Measurements from ENCODE around the gene CYB561D2.

CYB561D2 gene

DNA sequence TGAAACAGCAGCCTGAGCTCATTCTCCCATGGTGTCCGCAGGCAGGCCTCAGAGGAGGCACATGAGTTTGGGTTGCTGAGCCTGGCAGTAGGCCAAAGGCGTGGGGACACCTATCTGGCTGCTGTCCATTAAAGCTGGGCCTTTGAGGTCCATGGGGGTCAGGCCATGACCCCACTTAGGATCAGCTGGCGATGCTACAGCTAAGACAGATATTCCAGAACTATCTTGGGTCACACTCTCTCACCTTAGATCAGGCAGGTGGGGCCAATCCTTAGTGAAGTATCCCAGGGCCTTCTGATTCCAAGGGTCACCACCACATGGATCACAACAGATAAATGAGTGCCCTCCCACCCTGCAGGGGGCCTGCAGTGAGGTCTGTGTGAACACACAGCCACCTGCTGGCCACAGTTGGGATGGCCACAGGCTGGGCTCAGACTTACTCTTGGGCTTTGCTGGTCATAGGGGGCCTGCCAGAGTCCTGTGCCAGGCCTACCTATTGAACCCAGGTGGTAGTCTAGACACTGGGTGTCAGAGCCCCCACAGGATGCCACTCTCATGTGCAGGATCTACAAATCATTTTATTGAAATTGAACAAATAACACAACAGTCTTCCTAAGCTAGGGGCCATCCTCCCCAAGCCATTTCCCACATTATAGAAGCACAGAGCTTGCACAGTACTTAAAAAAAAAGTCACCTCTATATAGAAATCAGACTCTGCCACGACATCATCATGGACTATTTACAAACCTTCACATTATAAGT, 26.1 kb upstream of the CYB561D2 start:
- DNase-seq = peak; percentile 74

GRCh38 chr3:50325113-50325480, 25.6 kb upstream of the CYB561D2 start:
- DNase-seq = no peak

- DNase-seq = no peak
Measured at GRCh38 chr3:50325497-50326181, 25.0 kb upstream of the CYB561D2 start.

DNA sequence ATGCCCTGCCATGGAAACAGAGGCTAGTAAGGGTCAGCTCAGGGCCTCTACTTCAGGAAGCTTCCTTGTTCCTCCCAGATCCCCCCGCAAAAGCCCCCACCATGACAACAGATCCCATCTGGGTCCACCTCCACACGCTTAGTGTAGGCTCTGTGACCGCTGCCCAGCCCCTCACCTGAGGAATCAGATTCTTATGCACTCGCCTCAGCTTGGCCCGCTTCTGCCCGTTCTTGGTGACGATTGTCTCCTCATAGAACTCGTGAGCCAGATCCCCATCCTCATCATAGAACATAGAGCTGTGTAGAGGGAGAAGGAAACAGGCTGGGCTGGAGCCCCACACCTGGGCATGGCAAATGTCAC, 24.5 kb upstream of the CYB561D2 start:
- DNase-seq = no peak

DNA sequence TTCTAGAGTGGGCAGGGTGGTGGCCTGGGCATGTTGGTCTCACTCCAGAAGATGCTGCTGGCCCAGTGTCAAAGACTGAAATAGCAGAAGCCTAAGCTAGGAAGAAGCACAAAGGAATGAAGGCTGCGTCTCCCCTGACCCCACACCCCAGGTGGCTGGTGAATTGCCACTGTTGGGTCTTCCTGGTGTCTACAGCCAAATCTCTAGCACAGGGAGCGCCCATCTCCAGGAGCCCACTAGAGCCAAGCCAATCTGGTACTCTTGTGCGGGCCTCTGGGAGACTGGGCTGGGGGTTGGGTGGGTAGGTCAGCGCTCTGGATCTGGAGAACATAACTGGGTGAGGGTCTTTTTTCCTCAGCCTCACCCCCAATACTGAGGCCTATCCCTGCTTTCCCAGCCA, 23.5 kb upstream of the CYB561D2 start:
- no peak for DNase-seq

GRCh38 chr3:50327943-50328691, 22.5 kb upstream of the CYB561D2 start, which contains the start of gene TUSC2:
TSS of gene TUSC2 (minus strand) at chr3:50328223. CDS start at chr3:50328099, 124 bp downstream.
- DNase-seq = peak; percentile 98

- DNase-seq = no peak
Measured at GRCh38 chr3:50330330-50330729, 20.3 kb upstream of the CYB561D2 start.

DNA sequence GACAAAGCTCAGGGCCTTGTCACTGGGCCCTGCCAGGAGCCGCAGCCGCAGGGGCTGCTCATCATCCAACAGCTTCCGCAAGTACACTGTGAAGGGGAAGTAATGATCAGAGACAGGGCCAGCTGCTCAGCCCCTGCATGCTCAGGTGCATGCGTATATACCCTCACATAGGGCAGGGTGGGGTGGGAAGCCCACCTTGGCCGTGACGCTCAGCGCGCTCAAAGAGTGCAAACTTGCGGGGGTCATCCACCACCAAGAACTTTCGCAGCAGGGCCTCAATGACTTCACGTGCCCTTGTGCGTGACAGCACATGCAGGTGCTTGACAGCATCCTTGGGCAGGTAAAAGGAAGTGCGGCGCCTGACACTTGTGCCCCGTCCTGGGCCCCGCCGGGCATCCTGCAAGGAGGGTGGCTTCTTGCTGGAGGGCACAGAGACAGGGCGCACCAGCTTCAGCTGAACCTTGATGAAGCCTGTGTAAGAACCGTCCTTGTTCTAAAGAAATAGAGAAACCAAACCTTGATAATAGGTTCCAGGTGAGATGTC, 19.2 kb upstream of the CYB561D2 start:
- no peak for DNase-seq

- DNase-seq = no peak
Measured at GRCh38 chr3:50333744-50334328, 16.8 kb upstream of the CYB561D2 start.

DNA sequence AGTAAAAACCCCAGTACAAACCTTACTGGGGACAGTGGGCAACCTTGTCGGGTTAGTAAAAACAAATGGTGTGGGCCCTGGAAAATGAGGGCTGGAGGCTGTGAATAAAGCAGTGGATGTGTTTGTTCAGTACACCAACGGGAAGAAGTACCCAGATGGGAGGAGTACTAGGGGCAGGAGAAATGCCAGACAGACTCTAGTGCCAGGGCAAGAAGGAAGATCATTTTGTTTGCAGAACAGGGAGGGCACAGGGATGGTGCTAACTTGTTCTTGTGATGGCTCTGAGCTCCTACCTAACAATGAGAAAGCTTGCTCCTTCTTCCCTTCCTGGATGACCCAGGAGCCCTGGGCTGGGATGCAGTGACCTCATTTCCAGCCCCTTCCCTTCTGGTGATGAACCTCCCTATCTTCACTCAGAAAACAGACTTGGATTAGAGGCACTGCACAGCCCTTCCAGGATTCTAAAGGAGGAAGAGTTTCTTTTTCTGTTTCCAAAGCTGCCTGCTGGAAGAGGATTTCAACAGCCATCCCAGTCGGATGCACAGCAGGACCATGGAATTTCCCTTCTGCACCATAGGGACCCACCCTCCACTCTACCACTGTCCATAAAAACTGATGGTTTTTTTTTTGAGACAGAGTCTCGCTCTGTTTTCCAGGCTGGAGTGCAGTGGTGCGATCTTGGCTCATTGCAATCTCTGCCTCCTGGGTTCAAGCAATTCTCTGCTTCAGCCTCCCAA, 16.2 kb upstream of the CYB561D2 start:
- no peak for DNase-seq

- no peak for DNase-seq
Measured at GRCh38 chr3:50336452-50337174, 14.0 kb upstream of the CYB561D2 start.

DNA sequence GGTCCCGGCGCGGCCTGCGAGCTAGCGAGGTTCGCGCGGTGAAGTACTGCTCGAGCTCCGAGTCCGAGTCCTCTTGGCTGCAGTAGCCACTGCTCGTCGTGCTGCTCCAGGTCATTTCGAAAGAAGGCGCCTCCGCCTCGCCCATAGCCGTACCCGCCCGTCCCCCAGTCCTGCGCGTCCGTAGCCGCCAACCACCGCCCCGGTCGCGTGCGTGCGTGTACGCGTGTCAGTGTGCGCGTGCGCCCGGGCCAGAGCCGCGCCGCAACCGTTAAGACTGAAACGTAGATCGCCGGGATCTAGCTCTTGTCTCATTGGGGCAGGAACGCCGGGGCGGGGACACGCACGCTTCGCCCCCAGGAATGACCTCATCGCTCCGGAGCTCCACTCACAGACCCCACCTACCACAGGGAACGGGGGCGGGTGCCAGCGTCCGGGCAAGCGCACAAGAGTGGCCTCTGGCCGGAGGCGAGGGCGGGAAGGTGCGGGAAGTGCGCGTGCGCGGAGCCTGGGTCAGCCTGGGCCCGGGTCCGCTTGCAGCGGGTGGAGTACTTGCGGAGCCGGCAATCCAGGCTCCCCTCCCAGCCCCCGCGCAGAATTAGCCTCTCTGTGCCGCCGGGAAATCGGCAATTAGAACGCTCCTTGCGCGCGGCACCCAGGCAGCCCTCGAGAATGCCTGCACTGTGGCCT, 13.3 kb upstream of the CYB561D2 start:
- DNase-seq = peak; percentile 99

GRCh38 chr3:50338965-50339364, 11.7 kb upstream of the CYB561D2 start:
- DNase-seq = no peak

DNA sequence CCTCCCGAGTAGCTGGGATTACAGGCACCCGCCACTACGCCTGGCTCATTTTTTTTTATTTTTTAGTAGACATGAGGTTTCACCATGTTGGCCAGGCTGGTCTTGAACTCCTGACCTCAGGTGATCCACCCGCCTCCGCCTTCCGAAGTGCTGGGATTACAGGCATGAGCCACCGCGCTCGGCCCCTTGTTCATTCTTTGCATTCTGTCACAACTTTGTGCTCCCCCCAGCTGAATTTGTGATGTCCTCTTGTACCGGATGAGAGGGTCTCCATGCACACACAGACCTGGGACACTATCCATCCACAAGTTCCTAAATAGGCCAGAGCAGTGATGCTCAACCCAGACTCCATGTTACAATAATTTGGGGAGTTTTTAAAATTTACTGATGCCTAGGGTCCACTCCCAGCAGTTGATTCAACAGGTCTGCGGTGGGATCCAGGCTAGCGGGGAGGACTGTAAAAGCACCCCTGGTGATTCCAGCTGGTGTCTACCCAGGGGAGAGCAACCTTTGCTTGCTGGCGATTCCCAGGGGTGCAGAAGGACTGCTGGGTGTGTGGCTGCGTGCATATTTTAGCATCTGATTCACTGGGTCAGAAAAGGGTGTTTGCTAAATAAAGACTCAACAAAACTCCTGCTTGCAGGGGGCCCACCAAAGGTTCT, 11.0 kb upstream of the CYB561D2 start:
- DNase-seq = no peak

- no peak for DNase-seq
Measured at GRCh38 chr3:50340147-50340447, 10.6 kb upstream of the CYB561D2 start.

GRCh38 chr3:50340448-50341329, 10.0 kb upstream of the CYB561D2 start, which contains the start of gene RASSF1:
TSS of gene RASSF1 (minus strand) at chr3:50340836. CDS start at chr3:50340805, 31 bp downstream.
- peak; percentile 89 for DNase-seq

DNA sequence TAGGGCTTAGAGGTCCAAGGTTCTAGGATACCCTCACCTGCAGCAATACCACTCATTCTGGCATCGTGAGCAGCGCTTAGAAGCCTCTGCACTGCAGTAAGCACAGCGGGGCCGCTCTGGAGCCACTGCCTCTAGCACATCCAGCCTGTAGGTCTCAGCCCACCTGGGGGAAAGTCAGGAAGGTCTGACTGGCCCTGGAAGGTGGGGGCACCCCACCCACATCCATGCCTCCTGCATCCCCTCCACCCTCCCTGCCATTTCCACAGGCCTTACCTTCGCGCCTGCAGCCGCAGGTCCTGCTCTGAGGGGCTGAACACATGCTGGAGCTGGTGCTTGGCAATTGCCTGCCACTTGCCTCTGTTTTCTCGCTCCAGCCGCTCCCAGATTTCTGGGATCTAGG, 9.1 kb upstream of the CYB561D2 start:
- peak; percentile 26 for DNase-seq

GRCh38 chr3:50341996-50342650, 8.5 kb upstream of the CYB561D2 start:
- DNase-seq = no peak
